Right forelimb (tissue), 1 donor: ENCODE data around the gene ADAMTSL5.
A peak's percentile ranks its signal among the peaks of the same experiment; 100 is the strongest.

Source experiments
- DNase-seq: peaks from one replicate; pipeline ENCODE4 v3.0.0-alpha.2; 2018

The ADAMTSL5 gene

GRCh38 chr19:1461862-1462261, 51.0 kb downstream of the ADAMTSL5 start:
- no peak for DNase-seq

DNA sequence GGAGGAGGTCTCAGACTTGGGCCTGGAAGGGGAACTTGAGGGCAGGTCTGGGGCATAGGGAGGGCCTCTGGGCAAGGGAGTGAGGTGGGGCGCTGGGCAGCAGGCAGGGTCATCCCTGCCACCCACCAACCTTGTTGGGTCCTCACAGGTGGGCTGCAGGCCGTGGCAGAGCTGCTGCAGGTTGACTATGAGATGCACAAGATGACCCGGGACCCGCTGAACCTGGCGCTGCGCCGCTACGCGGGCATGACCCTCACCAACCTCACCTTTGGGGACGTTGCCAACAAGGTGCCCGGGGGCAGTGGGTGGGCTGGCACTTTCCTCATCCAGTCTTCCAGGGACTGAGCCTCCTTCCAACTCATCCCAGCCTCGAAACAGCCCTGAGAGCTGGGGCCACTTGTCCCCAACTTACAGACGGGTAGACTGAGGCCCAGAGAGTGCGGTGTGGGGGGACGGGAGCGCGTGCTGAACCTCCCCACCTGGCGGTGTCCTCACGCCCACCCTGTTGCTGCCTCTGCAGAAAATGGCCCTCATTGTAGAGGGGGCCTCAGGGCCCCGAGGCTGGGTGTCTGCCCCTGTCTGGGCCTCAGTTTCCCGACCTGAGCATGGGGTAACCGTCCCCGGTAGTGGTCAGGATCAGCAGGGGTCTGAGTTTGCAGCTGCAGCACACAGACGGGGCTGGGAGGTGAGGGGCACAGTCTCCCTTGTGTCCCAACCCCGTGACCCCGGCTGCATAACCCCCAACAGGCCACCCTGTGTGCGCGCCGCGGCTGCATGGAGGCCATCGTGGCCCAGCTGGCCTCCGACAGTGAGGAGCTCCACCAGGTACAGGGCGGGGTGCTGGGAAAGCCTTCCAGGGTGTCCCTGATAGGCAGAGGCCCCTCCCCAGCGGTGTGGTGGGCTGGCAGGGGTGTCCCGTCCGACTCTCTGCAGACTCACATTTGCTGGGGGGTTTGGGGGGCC, 52.5 kb downstream of the ADAMTSL5 start:
- no peak for DNase-seq

GRCh38 chr19:1459479-1459878, 53.3 kb downstream of the ADAMTSL5 start:
- no peak for DNase-seq

DNA sequence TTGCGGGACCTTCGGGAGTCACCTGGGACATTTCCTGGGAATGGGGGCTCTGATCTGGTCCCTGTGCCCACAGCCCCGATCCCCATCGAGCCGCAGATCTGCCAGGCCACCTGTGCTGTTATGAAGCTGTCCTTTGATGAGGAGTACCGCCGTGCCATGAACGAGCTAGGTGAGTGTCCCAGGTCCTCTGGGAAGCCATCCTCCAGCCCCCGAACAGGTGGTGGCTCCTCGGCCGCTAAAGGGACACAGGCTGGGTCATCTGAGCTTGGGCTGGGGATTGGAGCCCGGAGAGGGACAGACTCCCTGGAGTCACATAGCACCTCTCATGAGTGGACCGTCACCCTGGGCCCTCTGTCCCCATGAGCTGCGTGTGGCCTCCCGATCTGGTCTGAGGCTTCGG, 54.9 kb downstream of the ADAMTSL5 start:
- DNase-seq: no peak

- DNase-seq: peak; percentile 46
Observed at GRCh38 chr19:1457031-1457739, 55.6 kb downstream of the ADAMTSL5 start.

DNA sequence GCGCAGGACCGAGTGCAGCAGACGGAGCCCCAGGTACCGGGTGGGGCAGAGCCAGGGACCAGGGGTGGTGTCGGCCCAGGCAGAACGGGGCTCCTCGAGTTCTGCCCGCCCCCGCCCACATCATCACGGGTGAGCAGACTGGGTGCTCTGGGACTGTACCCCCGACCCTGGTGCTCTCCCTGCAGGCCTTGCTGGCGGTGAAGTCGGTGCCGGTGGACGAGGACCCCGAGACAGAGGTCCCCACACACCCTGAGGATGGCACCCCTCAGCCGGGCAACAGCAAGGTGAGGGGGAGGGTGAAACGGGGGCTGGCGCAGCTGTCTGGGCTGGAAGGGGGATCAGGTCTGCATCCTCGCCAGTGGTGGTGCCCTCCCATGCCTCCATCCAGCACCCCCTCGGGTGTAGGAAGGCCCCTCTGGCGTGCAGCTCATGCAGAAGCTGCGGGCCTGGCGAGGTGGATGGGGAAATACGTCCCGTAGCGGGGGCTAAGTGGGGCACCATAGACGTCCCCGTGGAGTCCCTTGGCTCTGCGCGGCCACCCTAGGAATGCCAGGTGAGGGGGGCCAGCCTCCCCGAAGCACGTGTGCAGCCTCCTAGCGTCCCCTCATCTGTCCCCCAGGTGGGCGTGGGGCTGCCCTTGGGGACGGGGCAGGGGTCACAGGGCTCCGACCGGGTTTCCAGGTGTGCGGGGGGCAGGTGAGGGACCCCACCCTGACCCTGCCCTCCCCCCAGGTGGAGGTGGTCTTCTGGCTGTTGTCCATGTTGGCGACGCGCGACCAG, 56.5 kb downstream of the ADAMTSL5 start:
- no peak for DNase-seq

- DNase-seq: no peak
Observed at GRCh38 chr19:1455336-1456120, 57.3 kb downstream of the ADAMTSL5 start.
